HCT116 (cell line): Measurements from ENCODE around the gene LRRC1. TPM values are rescaled to one million over a fixed set of nuclear protein-coding genes. Genes with fewer than 3 reads are reported as not detected.

Experiments used
- ATAC-seq: fragments of 200-7000 bp; cut with Tn5 transposase; 2 replicates; pipeline ENCODE4 v1.9.1; 2020; ENCODE audit warnings: mild to moderate bottlenecking, moderate library complexity
- BruUV-seq: library from RNA; stranded (reverse); fragments of 400-500 nt; replicated peaks from 2 replicates; lab custom pipeline; 2021; lab: Mats Ljungman, UMichigan
- CTCF ChIA-PET: fragments of 300-600 bp; sonication (Branson Sonifier 250); formaldehyde crosslinking; loops from one replicate; lab custom pipeline; 2021; ENCODE audit warnings: antibody characterized with exemption; lab: Charles Lee
- POLR2A ChIA-PET: fragments of 300-600, 350-600 bp; sonication (Branson Sonifier 250); formaldehyde crosslinking; loops from one replicate; lab custom pipeline; 2021; ENCODE audit warnings: antibody characterized with exemption; lab: Charles Lee
- RAD21 ChIA-PET, 2 experiments: fragments of 300-600 bp; sonication (Branson Sonifier 250); formaldehyde crosslinking; loops; one replicate each; lab custom pipeline; 2023; ENCODE audit warnings: low total read pairs in 2 of 2; ENCODE audit not compliant: uncharacterized antibody in 2 of 2, unreplicated experiment in 2 of 2, low non-redundant PET in 1 of 2; lab: Charles Lee
- DNase-seq: peaks from one replicate; pipeline ENCODE4 v3.0.0-alpha.2; 2010; ENCODE audit warnings: low read depth, low spot score
- H2AFZ ChIP-seq: fragments of 200-600 bp; shearing (Covaris generic), sonication (generic); 2 replicates; pipeline ENCODE4 v1.6.1; 2017; ENCODE audit warnings: low read depth, mixed run types, mixed read lengths, antibody characterized with exemption, low read length; ENCODE audit not compliant: poor library complexity, severe bottlenecking
- H3K27ac ChIP-seq: 2 replicates; pipeline ENCODE4 v1.5.1; 2012; ENCODE audit warnings: low read depth, low read length
- H3K27me3 ChIP-seq: fragments of 200-600 bp; sonication (generic); 2 replicates; pipeline ENCODE4 v1.6.1; 2016; ENCODE audit warnings: mixed run types, low read length, mixed read lengths; ENCODE audit not compliant: insufficient read depth
- H3K36me3 ChIP-seq, 2 experiments: fragments of 200-500 bp in 1 of 2; fragments of 200-600 bp in 1 of 2; sonication (Bioruptor generic) in 1 of 2; sonication (generic) in 1 of 2; 2 replicates each; pipeline versions ENCODE4 v1.5.1 to v1.6.1; 2014 to 2016; ENCODE audit warnings: low read length in 2 of 2, inconsistent platforms in 1 of 2, mixed read lengths in 1 of 2, mixed run types in 1 of 2; ENCODE audit not compliant: insufficient read depth in 2 of 2, control insufficient read depth in 1 of 2
- H3K4me1 ChIP-seq, 2 experiments: fragments of 200-600 bp in 1 of 2; sonication (generic) in 1 of 2; 2 replicates each; pipeline versions ENCODE4 v1.5.1 to v1.6.1; 2012 to 2017; ENCODE audit warnings: low read length in 2 of 2, inconsistent platforms in 1 of 2, mild to moderate bottlenecking in 1 of 2, mixed read lengths in 1 of 2, mixed run types in 1 of 2, moderate library complexity in 1 of 2; ENCODE audit not compliant: insufficient read depth in 2 of 2, control insufficient read depth in 1 of 2
- H3K4me2 ChIP-seq: fragments of 200-600 bp; sonication (generic); 2 replicates; pipeline ENCODE4 v1.6.1; 2017; ENCODE audit warnings: mixed run types, low read length, mixed read lengths
- H3K4me3 ChIP-seq, 2 experiments: fragments of 200-600 bp in 1 of 2; sonication (generic) in 1 of 2; replicated peaks in 1 of 2; 2 replicates each; pipeline ENCODE4 v1.5.1; 2011 to 2016; ENCODE audit warnings: low read length in 2 of 2, control low read depth in 1 of 2, low read depth in 1 of 2, mild to moderate bottlenecking in 1 of 2, mixed read lengths in 1 of 2, mixed run types in 1 of 2
- H3K79me2 ChIP-seq: fragments of 200-600 bp; sonication (generic); 2 replicates; pipeline ENCODE4 v1.6.1; 2017; ENCODE audit warnings: mild to moderate bottlenecking, mixed run types, low read length, moderate library complexity, mixed read lengths; ENCODE audit not compliant: insufficient read depth
- H3K9ac ChIP-seq: fragments of 200-600 bp; sonication (generic); 2 replicates; pipeline ENCODE4 v1.6.1; 2016; ENCODE audit warnings: low read length, mixed read lengths
- H3K9me2 ChIP-seq: fragments of 200-600 bp; sonication (generic), shearing (Covaris generic); 2 replicates; pipeline ENCODE4 v1.6.1; 2017; ENCODE audit warnings: mixed run types, mild to moderate bottlenecking, moderate library complexity; ENCODE audit not compliant: insufficient read depth
- H3K9me3 ChIP-seq, 2 experiments: fragments of 200-500 bp in 1 of 2; fragments of 200-600 bp in 1 of 2; sonication (Bioruptor generic) in 1 of 2; sonication (generic) in 1 of 2; 2 replicates each; pipeline ENCODE4 v1.6.1; 2014 to 2017; ENCODE audit warnings: low read length in 2 of 2, mixed read lengths in 2 of 2, inconsistent platforms in 1 of 2, low read depth in 1 of 2, mild to moderate bottlenecking in 1 of 2, mixed run types in 1 of 2, moderate library complexity in 1 of 2; ENCODE audit not compliant: control insufficient read depth in 1 of 2, insufficient read depth in 1 of 2
- H4K20me1 ChIP-seq: fragments of 200-600 bp; sonication (generic), shearing (Covaris generic); 2 replicates; pipeline ENCODE4 v1.6.1; 2017; ENCODE audit warnings: mixed run types, mild to moderate bottlenecking, moderate library complexity; ENCODE audit not compliant: insufficient read depth
- ATF3 ChIP-seq: IDR thresholded peaks from 2 replicates; pipeline ENCODE4 v1.6.1; 2012
- CTCF ChIP-seq, 3 experiments: fragments of 200-600 bp in 1 of 3; sonication (generic) in 1 of 3; IDR thresholded peaks in 2 of 3; conservative IDR thresholded peaks in 1 of 3; 2 replicates each; pipeline ENCODE4 v1.5.1; 2012 to 2017; ENCODE audit warnings: low read depth in 2 of 3, low read length in 2 of 3, antibody characterized with exemption in 1 of 3, borderline replicate concordance in 1 of 3, control low read depth in 1 of 3, mild to moderate bottlenecking in 1 of 3, mixed read lengths in 1 of 3, mixed run types in 1 of 3, moderate library complexity in 1 of 3; ENCODE audit not compliant: insufficient read depth in 1 of 3
- EGR1 ChIP-seq: IDR thresholded peaks from 2 replicates; pipeline ENCODE4 v1.6.1; 2012; ENCODE audit warnings: low read depth
- ELF1 ChIP-seq: IDR thresholded peaks from 2 replicates; pipeline ENCODE4 v1.6.1; 2012; ENCODE audit warnings: low read depth, borderline replicate concordance
- EZH2 ChIP-seq: fragments of 200-600 bp; sonication (generic); IDR thresholded peaks from 2 replicates; pipeline ENCODE4 v1.6.1; 2017; ENCODE audit warnings: antibody characterized with exemption, mixed run types
- EZH2phosphoT487 ChIP-seq: fragments of 200-600 bp; IDR thresholded peaks from 2 replicates; pipeline ENCODE4 v1.6.1; 2018; ENCODE audit warnings: antibody characterized with exemption, borderline replicate concordance
- FOSL1 ChIP-seq: IDR thresholded peaks from 2 replicates; pipeline ENCODE4 v1.6.1; 2012; ENCODE audit warnings: low read depth
- JUND ChIP-seq: IDR thresholded peaks from 2 replicates; pipeline ENCODE4 v1.6.1; 2012
- MAX ChIP-seq: IDR thresholded peaks from 2 replicates; pipeline ENCODE4 v1.6.1; 2012
- POLR2A ChIP-seq: IDR thresholded peaks from 2 replicates; pipeline ENCODE4 v1.7.0; 2011; ENCODE audit warnings: borderline replicate concordance; ENCODE audit not compliant: insufficient read depth, insufficient read length; ENCODE audit errors: extremely low read depth
- POLR2AphosphoS5 ChIP-seq: IDR thresholded peaks from 2 replicates; pipeline ENCODE4 v1.6.1; 2011; ENCODE audit warnings: mild to moderate bottlenecking, low read depth, low read length, moderate library complexity
- RAD21 ChIP-seq: IDR thresholded peaks from 2 replicates; pipeline ENCODE4 v1.6.1; 2012; ENCODE audit warnings: low read depth, mild to moderate bottlenecking
- SP1 ChIP-seq: IDR thresholded peaks from 2 replicates; pipeline ENCODE4 v1.6.1; 2012; ENCODE audit warnings: low read depth
- SRF ChIP-seq: IDR thresholded peaks from 2 replicates; pipeline ENCODE4 v1.6.1; 2012; ENCODE audit warnings: low read depth
- YY1 ChIP-seq: IDR thresholded peaks from 2 replicates; pipeline ENCODE4 v1.6.1; 2011; ENCODE audit warnings: low read length, low read depth, moderate library complexity, mild to moderate bottlenecking; ENCODE audit not compliant: insufficient replicate concordance; ENCODE audit errors: extremely low read depth
- ZBTB33 ChIP-seq: IDR thresholded peaks from 2 replicates; pipeline ENCODE4 v1.6.1; 2011; ENCODE audit warnings: mild to moderate bottlenecking, low read length, moderate library complexity; ENCODE audit not compliant: insufficient replicate concordance; ENCODE audit errors: extremely low read depth
- ZFX ChIP-seq: fragments of 450-650 bp; IDR thresholded peaks from 2 replicates; pipeline ENCODE4 v1.6.1; 2017
- ZNF274 ChIP-seq: fragments of 200-500 bp; sonication (Bioruptor generic); IDR thresholded peaks from 2 replicates; pipeline ENCODE4 v1.6.1; 2014; ENCODE audit warnings: mild to moderate bottlenecking, low read depth, low read length, inconsistent platforms
- intact Hi-C: fragments of 100-400 bp; cut with micrococcal nuclease; formaldehyde crosslinking; loops from 2 replicates; pipeline ENCODE4 v1.10.0; 2022
- total RNA-seq: library from RNA; stranded (reverse); gene quantifications from one replicate; pipeline ENCODE4 v1.2.1, GENCODE V29; 2021; ENCODE audit not compliant: unreplicated experiment

The LRRC1 gene
- total RNA-seq, 1 experiment from 2014 or later: 19.8 TPM

- TF ChIP-seq RAD21 (no peak), EZH2 (no peak), ZFX (no peak), EGR1 (no peak), ELF1 (no peak), SP1 (no peak), CTCF (IDR thresholded peaks at IDR 0.05 in 2 of 3, conservative IDR thresholded peaks at IDR 0.05 in 1 of 3; ENCODE audit: borderline replicate concordance in 1 of 3, insufficient read depth in 1 of 3, low read depth in 2 of 3, low read length in 2 of 3) (no peak)
- TF ChIP-seq, all 23 proteins: peak for 0
- ATAC-seq: no peak
- RAD21 ChIA-PET: no interaction called here
These were observed 26.9 kb upstream of the LRRC1 start for GRCh38 chr6:53767941-53768340.

GRCh38 chr6:53768636-53769035, 26.2 kb upstream of the LRRC1 start:
- POLR2A ChIA-PET: no interaction called here
- H3K9me3 ChIP-seq: no peaks in the 10 kb centered on the region
- BruUV-seq: no TSS peak
- H3K27ac ChIP-seq: no peak overlapping the region
- H3K4me1 ChIP-seq: peaks cover 4 to 6% of the 10 kb centered on the region in 2 experiments; a peak in 2 of 4 replicates
- H3K9me2 ChIP-seq: no peaks in the 10 kb centered on the region
- RAD21 ChIA-PET: no interaction called here
- H3K4me2 ChIP-seq: no peak overlapping the region
- no peak overlapping the region for H2AFZ ChIP-seq
- ATAC-seq (no peak), DNase-seq (no peak)
- H3K4me3 ChIP-seq: no peak overlapping the region
- H4K20me1 ChIP-seq: no peaks in the 10 kb centered on the region
- no peaks in the 10 kb centered on the region for H3K27me3 ChIP-seq
- no peaks in the 10 kb centered on the region for H3K79me2 ChIP-seq
- no peaks in the 10 kb centered on the region for H3K36me3 ChIP-seq
- no peak overlapping the region for H3K9ac ChIP-seq
- intact Hi-C loops: no loop called here
- CTCF ChIA-PET: no interaction called here
- TF ChIP-seq YY1 (no peak), FOSL1 (no peak), SRF (no peak), POLR2AphosphoS5 (no peak), ZNF274 (no peak), POLR2A (no peak), ZFX (no peak), EZH2 (no peak), ATF3 (no peak), ZBTB33 (no peak), EZH2phosphoT487 (no peak), JUND (no peak), MAX (no peak), ELF1 (no peak)

More at GRCh38 chr6:53767941-53768340, 26.9 kb upstream of the LRRC1 start:
- H3K9me2 ChIP-seq: no peaks in the 10 kb centered on the region
- H3K27ac ChIP-seq: no peak overlapping the region
- no peaks in the 10 kb centered on the region for H3K9me3 ChIP-seq
- H3K36me3 ChIP-seq: no peaks in the 10 kb centered on the region
- POLR2A ChIA-PET: no interaction called here
- no peaks in the 10 kb centered on the region for H3K27me3 ChIP-seq
- no peak overlapping the region for H3K4me2 ChIP-seq
- H3K79me2 ChIP-seq: no peaks in the 10 kb centered on the region
- H2AFZ ChIP-seq: no peak overlapping the region
- intact Hi-C loops: no loop called here
- H4K20me1 ChIP-seq: no peaks in the 10 kb centered on the region
- H3K4me1 ChIP-seq: peaks cover 4 to 6% of the 10 kb centered on the region in 2 experiments; a peak in 2 of 4 replicates
- no peak overlapping the region for H3K4me3 ChIP-seq
- CTCF ChIA-PET: no interaction called here
- no peak overlapping the region for H3K9ac ChIP-seq
- DNase-seq: no peak
- no TSS peak for BruUV-seq
